BE2C (cell line): ENCODE measurements around the gene FKRP.

ENCODE experiments used
- DNase-seq: peaks from one replicate; pipeline ENCODE4 v3.0.0-alpha.2; 2020
- H3K27me3 ChIP-seq: fragments of 250-450 bp; sonication (Bioruptor Pico); 2 replicates; pipeline ENCODE4 v1.5.1; 2020; ENCODE audit warnings: mild to moderate bottlenecking
- H3K36me3 ChIP-seq: fragments of 250-450 bp; sonication (Bioruptor Pico); 2 replicates; pipeline ENCODE4 v1.5.1; 2020; ENCODE audit warnings: mild to moderate bottlenecking
- H3K4me1 ChIP-seq: fragments of 250-450 bp; sonication (Bioruptor Pico); 2 replicates; pipeline ENCODE4 v1.5.1; 2020
- H3K4me3 ChIP-seq: 2 replicates; pipeline ENCODE4 v1.5.1; 2011; ENCODE audit warnings: low read depth, low read length
- H3K9me3 ChIP-seq: fragments of 250-450 bp; sonication (Bioruptor Pico); 2 replicates; pipeline ENCODE4 v1.5.1; 2020
- TF ChIP-seq, protein P1 (sequence below): IDR thresholded peaks from 2 replicates; pipeline ENCODE4 v1.5.1; 2012; ENCODE audit warnings: mild to moderate bottlenecking, low read depth, low read length

The FKRP gene

DNA sequence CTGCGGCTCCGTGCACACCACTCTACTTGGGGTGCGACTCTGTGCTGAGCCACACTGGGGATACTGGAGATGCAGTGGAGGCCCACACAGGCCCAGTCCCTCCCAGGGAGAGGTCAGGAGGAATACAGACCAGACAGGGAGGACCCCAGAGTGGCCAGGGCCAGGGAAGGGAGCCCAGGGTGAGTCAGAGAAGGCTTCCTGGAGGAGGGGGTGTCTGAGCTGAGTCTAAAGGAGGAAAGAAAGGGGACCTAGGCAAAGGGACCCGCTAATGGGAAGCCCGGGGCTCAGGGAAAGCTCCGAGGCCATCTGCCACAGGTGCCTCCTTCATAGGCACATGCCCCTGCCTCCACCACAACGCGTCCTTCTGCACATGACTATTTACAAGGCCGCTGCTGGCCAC, 15.7 kb upstream of the FKRP start:
- peaks cover 88% of the 10 kb centered on the region for H3K36me3 ChIP-seq
- no peak overlapping the region for H3K4me3 ChIP-seq
- no peaks in the 10 kb centered on the region for H3K4me1 ChIP-seq
- H3K9me3 ChIP-seq, result no peaks in the 10 kb centered on the region
- no peaks in the 10 kb centered on the region for H3K27me3 ChIP-seq
- DNase-seq, result no peak
- TF ChIP-seq, protein P1, sequence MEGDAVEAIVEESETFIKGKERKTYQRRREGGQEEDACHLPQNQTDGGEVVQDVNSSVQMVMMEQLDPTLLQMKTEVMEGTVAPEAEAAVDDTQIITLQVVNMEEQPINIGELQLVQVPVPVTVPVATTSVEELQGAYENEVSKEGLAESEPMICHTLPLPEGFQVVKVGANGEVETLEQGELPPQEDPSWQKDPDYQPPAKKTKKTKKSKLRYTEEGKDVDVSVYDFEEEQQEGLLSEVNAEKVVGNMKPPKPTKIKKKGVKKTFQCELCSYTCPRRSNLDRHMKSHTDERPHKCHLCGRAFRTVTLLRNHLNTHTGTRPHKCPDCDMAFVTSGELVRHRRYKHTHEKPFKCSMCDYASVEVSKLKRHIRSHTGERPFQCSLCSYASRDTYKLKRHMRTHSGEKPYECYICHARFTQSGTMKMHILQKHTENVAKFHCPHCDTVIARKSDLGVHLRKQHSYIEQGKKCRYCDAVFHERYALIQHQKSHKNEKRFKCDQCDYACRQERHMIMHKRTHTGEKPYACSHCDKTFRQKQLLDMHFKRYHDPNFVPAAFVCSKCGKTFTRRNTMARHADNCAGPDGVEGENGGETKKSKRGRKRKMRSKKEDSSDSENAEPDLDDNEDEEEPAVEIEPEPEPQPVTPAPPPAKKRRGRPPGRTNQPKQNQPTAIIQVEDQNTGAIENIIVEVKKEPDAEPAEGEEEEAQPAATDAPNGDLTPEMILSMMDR, result no peak

- TF ChIP-seq, protein P1, result no peak
- no peaks in the 10 kb centered on the region for H3K9me3 ChIP-seq
- H3K4me1 ChIP-seq, result no peaks in the 10 kb centered on the region
- H3K4me3 ChIP-seq, result no peak overlapping the region
- H3K27me3 ChIP-seq, result no peaks in the 10 kb centered on the region
- H3K36me3 ChIP-seq, result peaks cover 88% of the 10 kb centered on the region
- no peak for DNase-seq
Observed at GRCh38 chr19:46730595-46730994, 15.3 kb upstream of the FKRP start.

- H3K4me3 ChIP-seq, result no peak overlapping the region
- peak; percentile 8 for DNase-seq
- H3K4me1 ChIP-seq, result no peaks in the 10 kb centered on the region
- TF ChIP-seq, protein P1, result no peak
- no peaks in the 10 kb centered on the region for H3K27me3 ChIP-seq
- peaks cover 88% of the 10 kb centered on the region for H3K36me3 ChIP-seq
- H3K9me3 ChIP-seq, result no peaks in the 10 kb centered on the region
Observed at GRCh38 chr19:46731007-46731501, 14.8 kb upstream of the FKRP start.

DNA sequence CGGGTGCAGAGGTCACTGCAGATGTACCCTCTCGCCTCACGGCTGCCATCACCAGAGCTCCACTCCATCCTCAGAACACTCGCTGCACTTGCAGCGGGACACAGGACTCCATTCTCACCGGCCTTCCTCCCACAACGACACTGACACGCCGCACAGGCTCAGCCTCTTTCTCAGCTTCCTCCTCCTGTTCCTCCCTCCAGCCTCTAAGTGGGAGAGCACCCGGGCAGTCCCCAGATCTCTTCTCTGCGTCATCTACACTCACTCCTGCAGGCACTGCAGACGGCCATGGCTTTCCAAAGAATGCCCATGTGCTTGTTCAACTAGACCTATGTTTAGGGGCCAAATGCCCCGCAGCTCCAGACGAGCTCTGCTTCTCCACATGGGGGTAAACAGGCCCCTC, 14.3 kb upstream of the FKRP start:
- peaks cover 84% of the 10 kb centered on the region for H3K36me3 ChIP-seq
- no peak overlapping the region for H3K4me3 ChIP-seq
- H3K4me1 ChIP-seq, result peaks cover 1% of the 10 kb centered on the region; the same call in 1 of the 2 replicates
- H3K27me3 ChIP-seq, result no peaks in the 10 kb centered on the region
- TF ChIP-seq, protein P1, result no peak
- DNase-seq, result no peak
- no peaks in the 10 kb centered on the region for H3K9me3 ChIP-seq

GRCh38 chr19:46732172-46732938, 13.5 kb upstream of the FKRP start:
- peak; percentile 8 for DNase-seq
- TF ChIP-seq, protein P1, result no peak
- Histone ChIP-seq H3K4me3 (no peak overlapping the region), H3K4me1 (peaks cover 7% of the 10 kb centered on the region; the same call in 1 of the 2 replicates), H3K36me3 (peaks cover 83% of the 10 kb centered on the region), H3K27me3 (no peaks in the 10 kb centered on the region), H3K9me3 (no peaks in the 10 kb centered on the region)
